A549 (cell line): Measurements from ENCODE around the gene RAB12. TPM values are rescaled to one million over a fixed set of nuclear protein-coding genes. Genes with fewer than 3 reads are reported as not detected.

Source experiments
- ATAC-seq, 2 experiments: fragments of 200-7000 bp in 1 of 2; fragments of >200 bp in 1 of 2; cut with Nextera tagmentation in 1 of 2; cut with Tn5 transposase in 1 of 2; 3 replicates each; pipeline versions ENCODE4 v1.8.0 to v1.9.1; 2018 to 2020; ENCODE audit warnings: mild to moderate bottlenecking in 1 of 2, moderate library complexity in 1 of 2
- CTCF ChIA-PET: fragments of 300-600 bp; sonication (Branson Sonifier 250); formaldehyde crosslinking; extraction: SDS; loops from one replicate; lab custom pipeline; 2021; ENCODE audit warnings: antibody characterized with exemption, inconsistent platforms; lab: Yijun Ruan, JAX
- POLR2A ChIA-PET: fragments of 350-600 bp; formaldehyde crosslinking; extraction: SDS; loops from one replicate; lab custom pipeline; 2021; ENCODE audit warnings: antibody characterized with exemption, inconsistent platforms; lab: Yijun Ruan, JAX
- DNase-seq, 2 experiments: peaks; one replicate each; pipeline versions ENCODE4 v3.0.0 to v3.0.0-alpha.2; 2011 to 2016; ENCODE audit warnings: low read depth in 1 of 2, low spot score in 1 of 2
- FAIRE-seq: peaks from 2 replicates; lab custom pipeline; 2011; peaks lifted over from hg19 to GRCh38; lab: Jason Lieb, UNC
- H3K27ac ChIP-seq, 2 experiments: fragments of >200 bp; sonication (Bioruptor Twin); formaldehyde crosslinking; 3 replicates each; pipeline ENCODE4 v1.5.1; 2016 to 2017
- H3K4me1 ChIP-seq: fragments of >200 bp; sonication (Bioruptor Twin); formaldehyde crosslinking; 3 replicates; pipeline ENCODE4 v1.6.1; 2016
- H3K4me2 ChIP-seq: fragments of >200 bp; sonication (Bioruptor Twin); formaldehyde crosslinking; 3 replicates; pipeline ENCODE4 v1.6.1; 2016
- H3K4me3 ChIP-seq: fragments of >200 bp; sonication (Bioruptor Twin); formaldehyde crosslinking; 3 replicates; pipeline ENCODE4 v1.5.1; 2016
- H3K9me3 ChIP-seq: fragments of >200 bp; sonication (Bioruptor Twin); formaldehyde crosslinking; 3 replicates; pipeline ENCODE4 v1.6.1; 2016
- ATOH8 ChIP-seq: fragments of 250-450 bp; sonication (Bioruptor Pico); IDR thresholded peaks from 2 replicates; pipeline ENCODE4 v1.5.0; 2020; ENCODE audit warnings: low read depth, mild to moderate bottlenecking, moderate library complexity
- BCL3 ChIP-seq: fragments of >200 bp; sonication (Bioruptor Twin); formaldehyde crosslinking; IDR thresholded peaks from 3 replicates; pipeline ENCODE4 v1.6.1; 2016
- CBX8 ChIP-seq: fragments of 200-600 bp; sonication (generic); IDR thresholded peaks from 2 replicates; pipeline ENCODE4 v1.6.1; 2016
- CHD4 ChIP-seq: fragments of 200-600 bp; sonication (generic); IDR thresholded peaks from 2 replicates; pipeline ENCODE4 v1.6.1; 2016; ENCODE audit warnings: antibody characterized with exemption, mild to moderate bottlenecking, borderline replicate concordance
- E2F6 ChIP-seq: IDR thresholded peaks from 2 replicates; pipeline ENCODE4 v1.6.1; 2012; ENCODE audit warnings: low read depth, borderline replicate concordance
- EP300 ChIP-seq, 2 experiments: fragments of >200 bp; sonication (Bioruptor Twin); formaldehyde crosslinking; IDR thresholded peaks; 2 replicates in 1 of 2; 3 replicates in 1 of 2; pipeline ENCODE4 v1.6.1; 2016 to 2017
- GATA3 ChIP-seq: IDR thresholded peaks from 2 replicates; pipeline ENCODE4 v1.6.1; 2012; ENCODE audit warnings: borderline replicate concordance
- HDAC2 ChIP-seq: fragments of 200-600 bp; sonication (generic); IDR thresholded peaks from 2 replicates; pipeline ENCODE4 v1.6.1; 2016
- HES2 ChIP-seq: fragments of >200 bp; sonication (Bioruptor Twin); formaldehyde crosslinking; IDR thresholded peaks from 2 replicates; pipeline ENCODE4 v1.6.1; 2016
- HOXA7 ChIP-seq: fragments of 250-450 bp; sonication (Bioruptor Pico); IDR thresholded peaks from 2 replicates; pipeline ENCODE4 v1.5.0; 2020; ENCODE audit warnings: mild to moderate bottlenecking, moderate library complexity
- KDM1A ChIP-seq: fragments of 200-600 bp; sonication (generic); IDR thresholded peaks from 2 replicates; pipeline ENCODE4 v1.6.1; 2016; ENCODE audit warnings: low read depth, mild to moderate bottlenecking
- MAFK ChIP-seq: fragments of 450-650 bp; IDR thresholded peaks from 2 replicates; pipeline ENCODE4 v1.6.1; 2014; ENCODE audit not compliant: partially characterized antibody
- MYC ChIP-seq: IDR thresholded peaks from 2 replicates; pipeline ENCODE4 v1.6.1; 2012; ENCODE audit warnings: mild to moderate bottlenecking, inconsistent platforms, low read length, improper control_type of control experiment, borderline replicate concordance
- NPAS2 ChIP-seq: fragments of 250-450 bp; sonication (Bioruptor Pico); IDR thresholded peaks from 2 replicates; pipeline ENCODE4 v1.8.0; 2022; ENCODE audit warnings: mild to moderate bottlenecking, moderate library complexity, borderline replicate concordance
- NR3C1 ChIP-seq: fragments of >200 bp; sonication (Bioruptor Twin); formaldehyde crosslinking; IDR thresholded peaks from 3 replicates; pipeline ENCODE4 v1.6.1; 2017
- POLR2A ChIP-seq: IDR thresholded peaks from 2 replicates; pipeline ENCODE4 v1.6.1; 2012; ENCODE audit warnings: mild to moderate bottlenecking, low read length
- RCOR1 ChIP-seq: fragments of 150-350 bp; IDR thresholded peaks from 2 replicates; pipeline ENCODE4 v1.6.1; 2014; ENCODE audit warnings: antibody characterized with exemption, low read length, low read depth
- SMC3 ChIP-seq: fragments of >200 bp; sonication (Bioruptor Twin); formaldehyde crosslinking; IDR thresholded peaks from 3 replicates; pipeline ENCODE4 v1.6.1; 2018; ENCODE audit warnings: inconsistent platforms
- USF2 ChIP-seq: fragments of 450-650 bp; IDR thresholded peaks from 2 replicates; pipeline ENCODE4 v1.6.1; 2014; ENCODE audit warnings: antibody characterized with exemption
- ZFP36 ChIP-seq: fragments of 450-650 bp; IDR thresholded peaks from 2 replicates; pipeline ENCODE4 v1.6.1; 2014; ENCODE audit warnings: borderline replicate concordance; ENCODE audit not compliant: partially characterized antibody
- ZNF302 ChIP-seq: fragments of 250-450 bp; sonication (Bioruptor Pico); IDR thresholded peaks from 2 replicates; pipeline ENCODE4 v1.9.0; 2021; ENCODE audit warnings: inconsistent platforms, mild to moderate bottlenecking, moderate library complexity
- WGBS: methylation state at CpG from one replicate; pipeline ENCODE4 v1.1.6; 2017; ENCODE audit errors: missing lambda C conversion rate; 5-methylcytosine and 5-hydroxymethylcytosine counted together
- polyA plus RNA-seq, 4 experiments: library from polyadenylated mRNA; depleted of rRNA in 3 of 4; stranded (reverse); fragments of >200 nt; fragmentation: RNase III in 1 of 4; extraction: RNeasy Plus Mini Kit Qiagen cat#74134 plus additional on column Dnase treatment in 1 of 4; gene quantifications; 2 replicates in 3 of 4; 3 replicates in 1 of 4; pipeline ENCODE4 v1.2.3, GENCODE V29; 2011 to 2017
- TF ChIP-seq, protein P1 (sequence below): fragments of >200 bp; sonication (Bioruptor Twin); formaldehyde crosslinking; IDR thresholded peaks from 3 replicates; pipeline ENCODE4 v1.5.1; 2016
- TF ChIP-seq, protein P2 (sequence below): fragments of 200-600 bp; sonication (generic); IDR thresholded peaks from 2 replicates; pipeline ENCODE4 v1.6.1; 2016; ENCODE audit warnings: antibody characterized with exemption, mild to moderate bottlenecking, moderate library complexity

RAB12 gene
- polyA plus RNA-seq, 2 of the 4 experiments (the other 2 are of a cell fraction): 23.4 to 31.3 TPM

DNA sequence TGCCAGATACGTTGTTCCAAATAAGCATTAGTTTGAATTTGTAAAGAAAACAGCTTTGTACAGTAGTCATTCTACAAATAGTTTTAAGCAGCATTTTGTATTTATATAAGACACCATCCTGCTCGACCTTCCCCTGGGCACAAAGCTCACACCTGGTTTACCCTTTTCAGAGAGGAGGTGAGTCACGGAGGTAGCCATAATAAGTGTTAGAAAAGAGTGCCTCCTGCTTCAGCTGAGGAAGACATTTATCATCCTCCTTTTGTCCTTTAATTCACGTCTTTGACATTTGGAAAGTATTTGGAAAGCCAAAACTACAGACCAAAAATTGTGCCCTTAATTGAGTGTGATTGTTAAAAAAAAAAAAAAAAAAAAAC is 6.8 kb downstream of the RAB12 start:
- H3K9me3 ChIP-seq: no peaks in the 10 kb centered on the region
- ATAC-seq (no peak), FAIRE-seq (no peak), DNase-seq (no peak)
- TF ChIP-seq HES2 (no peak), USF2 (no peak), SMC3 (no peak), NPAS2 (CRISPR knock-in tag) (no peak), MAFK (no peak), HOXA7 (no peak), ATOH8 (no peak), NR3C1 (no peak), RCOR1 (no peak), E2F6 (no peak), BCL3 (no peak), KDM1A (no peak), CHD4 (no peak)
- TF ChIP-seq, protein P1, sequence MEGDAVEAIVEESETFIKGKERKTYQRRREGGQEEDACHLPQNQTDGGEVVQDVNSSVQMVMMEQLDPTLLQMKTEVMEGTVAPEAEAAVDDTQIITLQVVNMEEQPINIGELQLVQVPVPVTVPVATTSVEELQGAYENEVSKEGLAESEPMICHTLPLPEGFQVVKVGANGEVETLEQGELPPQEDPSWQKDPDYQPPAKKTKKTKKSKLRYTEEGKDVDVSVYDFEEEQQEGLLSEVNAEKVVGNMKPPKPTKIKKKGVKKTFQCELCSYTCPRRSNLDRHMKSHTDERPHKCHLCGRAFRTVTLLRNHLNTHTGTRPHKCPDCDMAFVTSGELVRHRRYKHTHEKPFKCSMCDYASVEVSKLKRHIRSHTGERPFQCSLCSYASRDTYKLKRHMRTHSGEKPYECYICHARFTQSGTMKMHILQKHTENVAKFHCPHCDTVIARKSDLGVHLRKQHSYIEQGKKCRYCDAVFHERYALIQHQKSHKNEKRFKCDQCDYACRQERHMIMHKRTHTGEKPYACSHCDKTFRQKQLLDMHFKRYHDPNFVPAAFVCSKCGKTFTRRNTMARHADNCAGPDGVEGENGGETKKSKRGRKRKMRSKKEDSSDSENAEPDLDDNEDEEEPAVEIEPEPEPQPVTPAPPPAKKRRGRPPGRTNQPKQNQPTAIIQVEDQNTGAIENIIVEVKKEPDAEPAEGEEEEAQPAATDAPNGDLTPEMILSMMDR: no peak
- H3K4me2 ChIP-seq: peak overlapping the region; percentile 58
- H3K4me1 ChIP-seq: peaks cover 26% of the 10 kb centered on the region
- 80% methylated on average over 4 of the region's 4 CpGs for WGBS
- H3K27ac ChIP-seq: peak overlapping the region; percentile 58 to 82
- no peak overlapping the region for H3K4me3 ChIP-seq
- ChIA-PET POLR2A (no interaction called here), CTCF (interaction anchor here (0.6 to 1.8 kb wide), 2 partner anchors 10 to 719 kb away, joined by 3 to 4 read pairs; no protein-coding TSS in a partner anchor)

GRCh38 chr18:8617907-8618306 is 8.7 kb downstream of the RAB12 start:
- no peak overlapping the region for H3K27ac ChIP-seq
- WGBS: 84% methylated on average over 5 of the region's 5 CpGs
- FAIRE-seq: no peak
- TF ChIP-seq MYC (no peak), CHD4 (no peak), CBX8 (no peak), EP300 (IDR thresholded peaks at IDR 0.05) (no peak), ZNF302 (CRISPR knock-in tag) (no peak), GATA3 (no peak), ZFP36 (no peak), POLR2A (no peak), HDAC2 (no peak), MAFK (no peak)
- TF ChIP-seq, protein P2, sequence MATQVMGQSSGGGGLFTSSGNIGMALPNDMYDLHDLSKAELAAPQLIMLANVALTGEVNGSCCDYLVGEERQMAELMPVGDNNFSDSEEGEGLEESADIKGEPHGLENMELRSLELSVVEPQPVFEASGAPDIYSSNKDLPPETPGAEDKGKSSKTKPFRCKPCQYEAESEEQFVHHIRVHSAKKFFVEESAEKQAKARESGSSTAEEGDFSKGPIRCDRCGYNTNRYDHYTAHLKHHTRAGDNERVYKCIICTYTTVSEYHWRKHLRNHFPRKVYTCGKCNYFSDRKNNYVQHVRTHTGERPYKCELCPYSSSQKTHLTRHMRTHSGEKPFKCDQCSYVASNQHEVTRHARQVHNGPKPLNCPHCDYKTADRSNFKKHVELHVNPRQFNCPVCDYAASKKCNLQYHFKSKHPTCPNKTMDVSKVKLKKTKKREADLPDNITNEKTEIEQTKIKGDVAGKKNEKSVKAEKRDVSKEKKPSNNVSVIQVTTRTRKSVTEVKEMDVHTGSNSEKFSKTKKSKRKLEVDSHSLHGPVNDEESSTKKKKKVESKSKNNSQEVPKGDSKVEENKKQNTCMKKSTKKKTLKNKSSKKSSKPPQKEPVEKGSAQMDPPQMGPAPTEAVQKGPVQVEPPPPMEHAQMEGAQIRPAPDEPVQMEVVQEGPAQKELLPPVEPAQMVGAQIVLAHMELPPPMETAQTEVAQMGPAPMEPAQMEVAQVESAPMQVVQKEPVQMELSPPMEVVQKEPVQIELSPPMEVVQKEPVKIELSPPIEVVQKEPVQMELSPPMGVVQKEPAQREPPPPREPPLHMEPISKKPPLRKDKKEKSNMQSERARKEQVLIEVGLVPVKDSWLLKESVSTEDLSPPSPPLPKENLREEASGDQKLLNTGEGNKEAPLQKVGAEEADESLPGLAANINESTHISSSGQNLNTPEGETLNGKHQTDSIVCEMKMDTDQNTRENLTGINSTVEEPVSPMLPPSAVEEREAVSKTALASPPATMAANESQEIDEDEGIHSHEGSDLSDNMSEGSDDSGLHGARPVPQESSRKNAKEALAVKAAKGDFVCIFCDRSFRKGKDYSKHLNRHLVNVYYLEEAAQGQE: no peak
- DNase-seq: no peak
- H3K9me3 ChIP-seq: no peaks in the 10 kb centered on the region
- no peak for ATAC-seq
- H3K4me2 ChIP-seq: no peak overlapping the region
- ChIA-PET POLR2A (no interaction called here), CTCF (no interaction called here)
- peaks cover 20% of the 10 kb centered on the region for H3K4me1 ChIP-seq
- H3K4me3 ChIP-seq: no peak overlapping the region
